ENCODE results near the gene PDIA6.

PDIA6 gene

DNA sequence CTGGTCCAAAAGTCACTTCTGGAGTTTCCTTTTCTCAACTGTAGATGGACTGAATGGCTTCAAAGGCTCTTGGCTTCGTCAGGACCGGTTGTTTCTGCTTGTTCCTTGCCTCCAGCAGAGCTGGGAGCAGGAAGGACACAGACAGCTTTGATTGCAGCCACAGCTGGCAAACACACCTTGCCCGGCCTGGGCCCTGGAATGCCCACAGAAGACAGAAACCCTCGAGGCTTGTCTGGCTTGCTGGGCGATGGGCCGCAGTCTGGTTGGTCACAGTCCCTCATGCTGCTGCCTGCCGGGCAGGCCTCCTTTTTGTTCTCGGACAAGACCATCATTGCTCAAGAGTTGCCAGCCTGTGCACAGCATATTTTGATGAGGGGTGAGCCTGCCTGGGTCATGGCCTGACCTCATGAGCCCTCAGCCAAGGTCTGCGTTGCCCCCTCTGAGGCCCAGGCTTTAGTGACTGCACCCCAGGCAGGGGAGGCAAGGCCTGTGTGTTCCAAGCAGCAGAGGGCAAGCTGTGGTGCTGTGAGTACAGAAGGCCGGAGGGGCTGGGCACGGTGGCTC is 53.4 kb downstream of the PDIA6 start:
- no peak for DNase-seq (ENCODE audit: low read depth)
- H3K9ac ChIP-seq (ENCODE audit: low read length) = no peak overlapping the region
- no peaks in the 10 kb centered on the region for H3K4me1 ChIP-seq (ENCODE audit: control insufficient read depth, insufficient read depth, low read length)
- no peak overlapping the region for H3K4me3 ChIP-seq (ENCODE audit: low read length)
- H3K9me3 ChIP-seq (ENCODE audit: control insufficient read depth, low read length) = no peaks in the 10 kb centered on the region
- H3K36me3 ChIP-seq (ENCODE audit: control insufficient read depth, insufficient read depth, low read length, severe bottlenecking) = no peaks in the 10 kb centered on the region
- H3K27me3 ChIP-seq (replicated peaks; ENCODE audit: control insufficient read depth, insufficient read depth, low read length) = peaks cover 21% of the 10 kb centered on the region

GRCh38 chr2:10757814-10758286 is 54.7 kb downstream of the PDIA6 start:
- no peak overlapping the region for H3K9ac ChIP-seq (ENCODE audit: low read length)
- no peak for DNase-seq (ENCODE audit: low read depth)
- H3K36me3 ChIP-seq (ENCODE audit: control insufficient read depth, insufficient read depth, low read length, severe bottlenecking) = no peaks in the 10 kb centered on the region
- H3K27me3 ChIP-seq (replicated peaks; ENCODE audit: control insufficient read depth, insufficient read depth, low read length) = peaks cover 7% of the 10 kb centered on the region
- H3K4me3 ChIP-seq (ENCODE audit: low read length) = no peak overlapping the region
- no peaks in the 10 kb centered on the region for H3K4me1 ChIP-seq (ENCODE audit: control insufficient read depth, insufficient read depth, low read length)
- H3K9me3 ChIP-seq (ENCODE audit: control insufficient read depth, low read length) = no peaks in the 10 kb centered on the region

GRCh38 chr2:10755621-10756020 is 57.0 kb downstream of the PDIA6 start:
- H3K36me3 ChIP-seq (ENCODE audit: control insufficient read depth, insufficient read depth, low read length, severe bottlenecking) = no peaks in the 10 kb centered on the region
- no peak overlapping the region for H3K9ac ChIP-seq (ENCODE audit: low read length)
- no peaks in the 10 kb centered on the region for H3K4me1 ChIP-seq (ENCODE audit: control insufficient read depth, insufficient read depth, low read length)
- DNase-seq (ENCODE audit: low read depth) = no peak
- H3K27me3 ChIP-seq (replicated peaks; ENCODE audit: control insufficient read depth, insufficient read depth, low read length) = peaks cover 13% of the 10 kb centered on the region
- no peak overlapping the region for H3K4me3 ChIP-seq (ENCODE audit: low read length)
- H3K9me3 ChIP-seq (ENCODE audit: control insufficient read depth, low read length) = no peaks in the 10 kb centered on the region

DNA sequence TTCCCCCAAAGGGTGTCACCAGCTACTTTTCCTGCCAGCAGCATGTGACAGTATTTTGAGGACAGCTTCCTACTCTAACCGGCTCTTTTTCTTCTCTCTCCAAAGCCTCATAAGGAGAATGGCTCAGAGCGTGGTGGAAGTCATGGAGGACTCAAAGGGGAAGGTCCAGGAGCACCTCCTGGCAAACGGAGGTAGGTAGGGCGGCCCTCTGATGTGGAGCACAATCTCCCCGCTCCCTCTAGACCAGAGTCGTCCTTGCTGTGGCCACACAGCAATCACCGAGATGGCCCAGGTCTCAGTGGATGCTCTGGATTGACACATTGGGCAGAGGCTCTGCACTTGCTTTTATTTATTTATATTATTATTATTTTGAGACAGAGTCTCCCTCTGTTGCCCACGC is 58.7 kb downstream of the PDIA6 start:
- Histone ChIP-seq H3K27me3 (replicated peaks; ENCODE audit: control insufficient read depth, insufficient read depth, low read length) (peaks cover 13% of the 10 kb centered on the region), H3K4me3 (ENCODE audit: low read length) (no peak overlapping the region), H3K9ac (ENCODE audit: low read length) (no peak overlapping the region), H3K36me3 (ENCODE audit: control insufficient read depth, insufficient read depth, low read length, severe bottlenecking) (no peaks in the 10 kb centered on the region), H3K4me1 (ENCODE audit: control insufficient read depth, insufficient read depth, low read length) (no peaks in the 10 kb centered on the region), H3K9me3 (ENCODE audit: control insufficient read depth, low read length) (no peaks in the 10 kb centered on the region)
- no peak for DNase-seq (ENCODE audit: low read depth)

- Histone ChIP-seq H3K4me3 (ENCODE audit: low read length) (no peak overlapping the region), H3K9ac (ENCODE audit: low read length) (no peak overlapping the region), H3K9me3 (ENCODE audit: control insufficient read depth, low read length) (no peaks in the 10 kb centered on the region), H3K4me1 (ENCODE audit: control insufficient read depth, insufficient read depth, low read length) (no peaks in the 10 kb centered on the region), H3K27me3 (replicated peaks; ENCODE audit: control insufficient read depth, insufficient read depth, low read length) (peaks cover 16% of the 10 kb centered on the region), H3K36me3 (ENCODE audit: control insufficient read depth, insufficient read depth, low read length, severe bottlenecking) (no peaks in the 10 kb centered on the region)
- no peak for DNase-seq (ENCODE audit: low read depth)
These were observed 59.4 kb downstream of the PDIA6 start for GRCh38 chr2:10753156-10753555.

DNA sequence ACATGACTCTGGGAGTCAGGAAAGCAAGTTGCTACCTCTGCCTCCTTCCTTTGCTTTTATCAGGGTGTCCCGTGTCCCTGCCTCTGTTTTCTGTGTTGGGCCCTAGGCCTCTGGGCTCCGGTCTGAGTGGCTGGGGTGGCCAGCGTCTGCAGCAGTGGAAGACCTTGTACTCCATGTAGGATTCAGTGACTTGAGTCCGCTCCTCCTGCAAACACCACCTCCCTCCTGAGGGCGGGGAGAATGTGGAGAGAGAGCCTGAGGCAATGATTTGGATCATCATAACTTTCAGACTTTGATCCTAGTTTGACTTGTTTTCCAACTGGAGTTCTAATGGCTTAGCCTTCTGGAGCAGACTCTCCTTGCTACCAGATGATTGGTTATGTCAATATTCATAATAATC is 60.3 kb downstream of the PDIA6 start:
- H3K27me3 ChIP-seq (replicated peaks; ENCODE audit: control insufficient read depth, insufficient read depth, low read length) = peaks cover 15% of the 10 kb centered on the region
- no peak overlapping the region for H3K9ac ChIP-seq (ENCODE audit: low read length)
- H3K9me3 ChIP-seq (ENCODE audit: control insufficient read depth, low read length) = no peaks in the 10 kb centered on the region
- no peaks in the 10 kb centered on the region for H3K4me1 ChIP-seq (ENCODE audit: control insufficient read depth, insufficient read depth, low read length)
- DNase-seq (ENCODE audit: low read depth) = no peak
- no peak overlapping the region for H3K4me3 ChIP-seq (ENCODE audit: low read length)
- H3K36me3 ChIP-seq (ENCODE audit: control insufficient read depth, insufficient read depth, low read length, severe bottlenecking) = no peaks in the 10 kb centered on the region

GRCh38 chr2:10750610-10751009 is 62.0 kb downstream of the PDIA6 start:
- Histone ChIP-seq H3K27me3 (replicated peaks; ENCODE audit: control insufficient read depth, insufficient read depth, low read length) (peaks cover 15% of the 10 kb centered on the region), H3K9ac (ENCODE audit: low read length) (no peak overlapping the region), H3K9me3 (ENCODE audit: control insufficient read depth, low read length) (no peaks in the 10 kb centered on the region), H3K4me3 (ENCODE audit: low read length) (no peak overlapping the region), H3K36me3 (ENCODE audit: control insufficient read depth, insufficient read depth, low read length, severe bottlenecking) (no peaks in the 10 kb centered on the region), H3K4me1 (ENCODE audit: control insufficient read depth, insufficient read depth, low read length) (no peaks in the 10 kb centered on the region)
- DNase-seq (ENCODE audit: low read depth) = no peak

GRCh38 chr2:10742666-10743065 is 69.9 kb downstream of the PDIA6 start:
- Histone ChIP-seq H3K9me3 (ENCODE audit: control insufficient read depth, low read length) (no peaks in the 10 kb centered on the region), H3K4me3 (ENCODE audit: low read length) (no peak overlapping the region), H3K27me3 (replicated peaks; ENCODE audit: control insufficient read depth, insufficient read depth, low read length) (peaks cover 14% of the 10 kb centered on the region), H3K4me1 (ENCODE audit: control insufficient read depth, insufficient read depth, low read length) (no peaks in the 10 kb centered on the region), H3K36me3 (ENCODE audit: control insufficient read depth, insufficient read depth, low read length, severe bottlenecking) (no peaks in the 10 kb centered on the region), H3K9ac (ENCODE audit: low read length) (no peak overlapping the region)
- DNase-seq (ENCODE audit: low read depth) = no peak

- Histone ChIP-seq H3K36me3 (ENCODE audit: control insufficient read depth, insufficient read depth, low read length, severe bottlenecking) (no peaks in the 10 kb centered on the region), H3K4me3 (ENCODE audit: low read length) (no peak overlapping the region), H3K27me3 (replicated peaks; ENCODE audit: control insufficient read depth, insufficient read depth, low read length) (peaks cover 14% of the 10 kb centered on the region), H3K9me3 (ENCODE audit: control insufficient read depth, low read length) (no peaks in the 10 kb centered on the region), H3K4me1 (ENCODE audit: control insufficient read depth, insufficient read depth, low read length) (no peaks in the 10 kb centered on the region), H3K9ac (ENCODE audit: low read length) (no peak overlapping the region)
- DNase-seq (ENCODE audit: low read depth) = no peak
These were observed 71.4 kb downstream of the PDIA6 start for GRCh38 chr2:10741139-10741538.

- no peaks in the 10 kb centered on the region for H3K4me1 ChIP-seq (ENCODE audit: control insufficient read depth, insufficient read depth, low read length)
- no peak overlapping the region for H3K9ac ChIP-seq (ENCODE audit: low read length)
- no peaks in the 10 kb centered on the region for H3K9me3 ChIP-seq (ENCODE audit: control insufficient read depth, low read length)
- no peak overlapping the region for H3K4me3 ChIP-seq (ENCODE audit: low read length)
- DNase-seq (ENCODE audit: low read depth) = no peak
- H3K36me3 ChIP-seq (ENCODE audit: control insufficient read depth, insufficient read depth, low read length, severe bottlenecking) = no peaks in the 10 kb centered on the region
- peaks cover 14% of the 10 kb centered on the region for H3K27me3 ChIP-seq (replicated peaks; ENCODE audit: control insufficient read depth, insufficient read depth, low read length)
These were observed 72.4 kb downstream of the PDIA6 start for GRCh38 chr2:10740226-10740625.

- H3K27me3 ChIP-seq (replicated peaks; ENCODE audit: control insufficient read depth, insufficient read depth, low read length) = peaks cover 24% of the 10 kb centered on the region
- no peak overlapping the region for H3K9ac ChIP-seq (ENCODE audit: low read length)
- no peaks in the 10 kb centered on the region for H3K4me1 ChIP-seq (ENCODE audit: control insufficient read depth, insufficient read depth, low read length)
- no peaks in the 10 kb centered on the region for H3K9me3 ChIP-seq (ENCODE audit: control insufficient read depth, low read length)
- no peak for DNase-seq (ENCODE audit: low read depth)
- no peaks in the 10 kb centered on the region for H3K36me3 ChIP-seq (ENCODE audit: control insufficient read depth, insufficient read depth, low read length, severe bottlenecking)
- H3K4me3 ChIP-seq (ENCODE audit: low read length) = no peak overlapping the region
These were observed 74.4 kb downstream of the PDIA6 start for GRCh38 chr2:10738192-10738591.

DNA sequence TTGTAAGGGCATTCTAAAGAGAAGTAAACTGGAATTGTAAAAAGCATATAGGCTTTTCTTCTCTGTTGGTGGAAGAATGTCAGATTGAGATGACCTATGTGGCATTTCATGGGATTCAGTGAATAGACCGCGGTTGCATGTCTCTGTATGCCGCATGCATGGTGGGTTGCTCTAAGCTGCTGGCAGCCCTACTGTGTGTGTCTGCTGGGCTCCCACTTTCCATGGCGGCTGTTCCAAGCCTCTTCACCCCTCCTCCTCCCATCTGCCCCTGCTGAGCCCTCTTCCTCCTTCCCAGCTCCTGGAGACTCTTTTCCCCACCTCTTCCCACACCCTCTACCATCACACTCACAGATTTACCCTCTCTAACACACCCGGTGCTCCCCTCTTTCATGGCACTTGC is 78.6 kb downstream of the PDIA6 start:
- Histone ChIP-seq H3K9ac (ENCODE audit: low read length) (no peak overlapping the region), H3K4me3 (ENCODE audit: low read length) (no peak overlapping the region), H3K4me1 (ENCODE audit: control insufficient read depth, insufficient read depth, low read length) (no peaks in the 10 kb centered on the region), H3K27me3 (replicated peaks; ENCODE audit: control insufficient read depth, insufficient read depth, low read length) (peaks cover 12% of the 10 kb centered on the region), H3K9me3 (ENCODE audit: control insufficient read depth, low read length) (no peaks in the 10 kb centered on the region), H3K36me3 (ENCODE audit: control insufficient read depth, insufficient read depth, low read length, severe bottlenecking) (no peaks in the 10 kb centered on the region)
- DNase-seq (ENCODE audit: low read depth) = no peak
